HCT116 (cell line): ENCODE data around the gene SMTNL1. TPM values are rescaled to one million over a fixed set of nuclear protein-coding genes. Genes with fewer than 3 reads are reported as not detected.

Source experiments
- ATAC-seq: fragments of 200-7000 bp; cut with Tn5 transposase; 2 replicates; pipeline ENCODE4 v1.9.1; 2020; ENCODE audit warnings: mild to moderate bottlenecking, moderate library complexity
- BruUV-seq: library from RNA; stranded (reverse); fragments of 400-500 nt; replicated peaks from 2 replicates; lab custom pipeline; 2021; lab: Mats Ljungman, UMichigan
- CTCF ChIA-PET: fragments of 300-600 bp; sonication (Branson Sonifier 250); formaldehyde crosslinking; loops from one replicate; lab custom pipeline; 2021; ENCODE audit warnings: antibody characterized with exemption; lab: Charles Lee
- POLR2A ChIA-PET: fragments of 300-600, 350-600 bp; sonication (Branson Sonifier 250); formaldehyde crosslinking; loops from one replicate; lab custom pipeline; 2021; ENCODE audit warnings: antibody characterized with exemption; lab: Charles Lee
- RAD21 ChIA-PET, 2 experiments: fragments of 300-600 bp; sonication (Branson Sonifier 250); formaldehyde crosslinking; loops; one replicate each; lab custom pipeline; 2023; ENCODE audit warnings: low total read pairs in 2 of 2; ENCODE audit not compliant: uncharacterized antibody in 2 of 2, unreplicated experiment in 2 of 2, low non-redundant PET in 1 of 2; lab: Charles Lee
- DNase-seq: peaks from one replicate; pipeline ENCODE4 v3.0.0-alpha.2; 2010; ENCODE audit warnings: low read depth, low spot score
- H2AFZ ChIP-seq: fragments of 200-600 bp; shearing (Covaris generic), sonication (generic); 2 replicates; pipeline ENCODE4 v1.6.1; 2017; ENCODE audit warnings: low read depth, mixed run types, mixed read lengths, antibody characterized with exemption, low read length; ENCODE audit not compliant: poor library complexity, severe bottlenecking
- H3K27ac ChIP-seq: 2 replicates; pipeline ENCODE4 v1.5.1; 2012; ENCODE audit warnings: low read depth, low read length
- H3K27me3 ChIP-seq: fragments of 200-600 bp; sonication (generic); 2 replicates; pipeline ENCODE4 v1.6.1; 2016; ENCODE audit warnings: mixed run types, low read length, mixed read lengths; ENCODE audit not compliant: insufficient read depth
- H3K36me3 ChIP-seq, 2 experiments: fragments of 200-500 bp in 1 of 2; fragments of 200-600 bp in 1 of 2; sonication (Bioruptor generic) in 1 of 2; sonication (generic) in 1 of 2; 2 replicates each; pipeline versions ENCODE4 v1.5.1 to v1.6.1; 2014 to 2016; ENCODE audit warnings: low read length in 2 of 2, inconsistent platforms in 1 of 2, mixed read lengths in 1 of 2, mixed run types in 1 of 2; ENCODE audit not compliant: insufficient read depth in 2 of 2, control insufficient read depth in 1 of 2
- H3K4me1 ChIP-seq, 2 experiments: fragments of 200-600 bp in 1 of 2; sonication (generic) in 1 of 2; 2 replicates each; pipeline versions ENCODE4 v1.5.1 to v1.6.1; 2012 to 2017; ENCODE audit warnings: low read length in 2 of 2, inconsistent platforms in 1 of 2, mild to moderate bottlenecking in 1 of 2, mixed read lengths in 1 of 2, mixed run types in 1 of 2, moderate library complexity in 1 of 2; ENCODE audit not compliant: insufficient read depth in 2 of 2, control insufficient read depth in 1 of 2
- H3K4me2 ChIP-seq: fragments of 200-600 bp; sonication (generic); 2 replicates; pipeline ENCODE4 v1.6.1; 2017; ENCODE audit warnings: mixed run types, low read length, mixed read lengths
- H3K4me3 ChIP-seq, 2 experiments: fragments of 200-600 bp in 1 of 2; sonication (generic) in 1 of 2; replicated peaks in 1 of 2; 2 replicates each; pipeline ENCODE4 v1.5.1; 2011 to 2016; ENCODE audit warnings: low read length in 2 of 2, control low read depth in 1 of 2, low read depth in 1 of 2, mild to moderate bottlenecking in 1 of 2, mixed read lengths in 1 of 2, mixed run types in 1 of 2
- H3K79me2 ChIP-seq: fragments of 200-600 bp; sonication (generic); 2 replicates; pipeline ENCODE4 v1.6.1; 2017; ENCODE audit warnings: mild to moderate bottlenecking, mixed run types, low read length, moderate library complexity, mixed read lengths; ENCODE audit not compliant: insufficient read depth
- H3K9ac ChIP-seq: fragments of 200-600 bp; sonication (generic); 2 replicates; pipeline ENCODE4 v1.6.1; 2016; ENCODE audit warnings: low read length, mixed read lengths
- H3K9me2 ChIP-seq: fragments of 200-600 bp; sonication (generic), shearing (Covaris generic); 2 replicates; pipeline ENCODE4 v1.6.1; 2017; ENCODE audit warnings: mixed run types, mild to moderate bottlenecking, moderate library complexity; ENCODE audit not compliant: insufficient read depth
- H3K9me3 ChIP-seq, 2 experiments: fragments of 200-500 bp in 1 of 2; fragments of 200-600 bp in 1 of 2; sonication (Bioruptor generic) in 1 of 2; sonication (generic) in 1 of 2; 2 replicates each; pipeline ENCODE4 v1.6.1; 2014 to 2017; ENCODE audit warnings: low read length in 2 of 2, mixed read lengths in 2 of 2, inconsistent platforms in 1 of 2, low read depth in 1 of 2, mild to moderate bottlenecking in 1 of 2, mixed run types in 1 of 2, moderate library complexity in 1 of 2; ENCODE audit not compliant: control insufficient read depth in 1 of 2, insufficient read depth in 1 of 2
- H4K20me1 ChIP-seq: fragments of 200-600 bp; sonication (generic), shearing (Covaris generic); 2 replicates; pipeline ENCODE4 v1.6.1; 2017; ENCODE audit warnings: mixed run types, mild to moderate bottlenecking, moderate library complexity; ENCODE audit not compliant: insufficient read depth
- CBX3 ChIP-seq: IDR thresholded peaks from 2 replicates; pipeline ENCODE4 v1.6.1; 2012; ENCODE audit warnings: low read depth
- CEBPB ChIP-seq: IDR thresholded peaks from 2 replicates; pipeline ENCODE4 v1.6.1; 2012; ENCODE audit warnings: low read depth
- EGR1 ChIP-seq: IDR thresholded peaks from 2 replicates; pipeline ENCODE4 v1.6.1; 2012; ENCODE audit warnings: low read depth
- ELF1 ChIP-seq: IDR thresholded peaks from 2 replicates; pipeline ENCODE4 v1.6.1; 2012; ENCODE audit warnings: low read depth, borderline replicate concordance
- EZH2 ChIP-seq: fragments of 200-600 bp; sonication (generic); IDR thresholded peaks from 2 replicates; pipeline ENCODE4 v1.6.1; 2017; ENCODE audit warnings: antibody characterized with exemption, mixed run types
- EZH2phosphoT487 ChIP-seq: fragments of 200-600 bp; IDR thresholded peaks from 2 replicates; pipeline ENCODE4 v1.6.1; 2018; ENCODE audit warnings: antibody characterized with exemption, borderline replicate concordance
- FOSL1 ChIP-seq: IDR thresholded peaks from 2 replicates; pipeline ENCODE4 v1.6.1; 2012; ENCODE audit warnings: low read depth
- MAX ChIP-seq: IDR thresholded peaks from 2 replicates; pipeline ENCODE4 v1.6.1; 2012
- POLR2A ChIP-seq: IDR thresholded peaks from 2 replicates; pipeline ENCODE4 v1.7.0; 2011; ENCODE audit warnings: borderline replicate concordance; ENCODE audit not compliant: insufficient read depth, insufficient read length; ENCODE audit errors: extremely low read depth
- POLR2AphosphoS5 ChIP-seq: IDR thresholded peaks from 2 replicates; pipeline ENCODE4 v1.6.1; 2011; ENCODE audit warnings: mild to moderate bottlenecking, low read depth, low read length, moderate library complexity
- RAD21 ChIP-seq: IDR thresholded peaks from 2 replicates; pipeline ENCODE4 v1.6.1; 2012; ENCODE audit warnings: low read depth, mild to moderate bottlenecking
- REST ChIP-seq: IDR thresholded peaks from 2 replicates; pipeline ENCODE4 v1.6.1; 2012; ENCODE audit warnings: low read depth
- SIN3A ChIP-seq: IDR thresholded peaks from 2 replicates; pipeline ENCODE4 v1.6.1; 2012; ENCODE audit warnings: low read depth
- SP1 ChIP-seq: IDR thresholded peaks from 2 replicates; pipeline ENCODE4 v1.6.1; 2012; ENCODE audit warnings: low read depth
- SRF ChIP-seq: IDR thresholded peaks from 2 replicates; pipeline ENCODE4 v1.6.1; 2012; ENCODE audit warnings: low read depth
- TCF7L2 ChIP-seq: IDR thresholded peaks from 2 replicates; pipeline ENCODE4 v1.7.0; 2011; ENCODE audit warnings: borderline replicate concordance, inconsistent platforms; ENCODE audit not compliant: insufficient read depth, insufficient read length; ENCODE audit errors: extremely low read depth
- YY1 ChIP-seq: IDR thresholded peaks from 2 replicates; pipeline ENCODE4 v1.6.1; 2011; ENCODE audit warnings: low read length, low read depth, moderate library complexity, mild to moderate bottlenecking; ENCODE audit not compliant: insufficient replicate concordance; ENCODE audit errors: extremely low read depth
- ZBTB33 ChIP-seq: IDR thresholded peaks from 2 replicates; pipeline ENCODE4 v1.6.1; 2011; ENCODE audit warnings: mild to moderate bottlenecking, low read length, moderate library complexity; ENCODE audit not compliant: insufficient replicate concordance; ENCODE audit errors: extremely low read depth
- ZFX ChIP-seq: fragments of 450-650 bp; IDR thresholded peaks from 2 replicates; pipeline ENCODE4 v1.6.1; 2017
- ZNF274 ChIP-seq: fragments of 200-500 bp; sonication (Bioruptor generic); IDR thresholded peaks from 2 replicates; pipeline ENCODE4 v1.6.1; 2014; ENCODE audit warnings: mild to moderate bottlenecking, low read depth, low read length, inconsistent platforms
- intact Hi-C: fragments of 100-400 bp; cut with micrococcal nuclease; formaldehyde crosslinking; loops from 2 replicates; pipeline ENCODE4 v1.10.0; 2022
- total RNA-seq: library from RNA; stranded (reverse); gene quantifications from one replicate; pipeline ENCODE4 v1.2.1, GENCODE V29; 2021; ENCODE audit not compliant: unreplicated experiment

Gene SMTNL1
- total RNA-seq, 1 experiment from 2014 or later = not detected

GRCh38 chr11:57544566-57544965 is 7.2 kb downstream of the SMTNL1 start:
- H3K4me3 ChIP-seq = no peak overlapping the region
- CTCF ChIA-PET = no interaction called here
- ATAC-seq = no peak
- H3K27ac ChIP-seq = no peak overlapping the region
- no peak for TF ChIP-seq ZBTB33
- TF ChIP-seq YY1 = no peak
- no peak for TF ChIP-seq EGR1
- no peak for TF ChIP-seq CBX3
- no peak for TF ChIP-seq POLR2AphosphoS5
- TF ChIP-seq SIN3A = no peak
- TF ChIP-seq EZH2 = no peak
- TF ChIP-seq ZFX = no peak
- no peak for TF ChIP-seq CEBPB
- TF ChIP-seq SRF = no peak
- no peak for TF ChIP-seq ZNF274
- no peak for TF ChIP-seq EZH2phosphoT487
- no peak for TF ChIP-seq REST
- TF ChIP-seq SP1 = no peak
- TF ChIP-seq POLR2A = no peak
- no peak for TF ChIP-seq ELF1
- TF ChIP-seq FOSL1 = no peak
- no peak for TF ChIP-seq TCF7L2
- TF ChIP-seq RAD21 = no peak
- no peak for TF ChIP-seq MAX
- no peaks in the 10 kb centered on the region for H4K20me1 ChIP-seq
- no peaks in the 10 kb centered on the region for H3K27me3 ChIP-seq
- H3K4me2 ChIP-seq = no peak overlapping the region
- RAD21 ChIA-PET = no interaction called here
- no peaks in the 10 kb centered on the region for H3K9me2 ChIP-seq
- DNase-seq = no peak
- H3K79me2 ChIP-seq = no peaks in the 10 kb centered on the region
- no peaks in the 10 kb centered on the region for H3K9me3 ChIP-seq
- peaks cover 0 to 12% of the 10 kb centered on the region in 2 experiments; a peak in 3 of 4 replicates for H3K4me1 ChIP-seq
- POLR2A ChIA-PET = no interaction called here
- no peaks in the 10 kb centered on the region for H3K36me3 ChIP-seq
- intact Hi-C loops = no loop called here
- H2AFZ ChIP-seq = no peak overlapping the region
- no peak overlapping the region for H3K9ac ChIP-seq
- BruUV-seq = no TSS peak
